Right lobe of liver (tissue), 4 donors: ENCODE results near the gene PARVB.

Experiments used
- CTCF ChIP-seq, 4 donors: fragments of 200-600 bp in 3 of 4; fragments of 450-650 bp in 1 of 4; IDR thresholded peaks; one replicate each; pipeline versions ENCODE4 v1.5.1 to v1.8.0; 2016 to 2022; ENCODE audit warnings: antibody characterized with exemption in 4 of 4, mild to moderate bottlenecking in 2 of 4
- POLR2A ChIP-seq: fragments of 450-650 bp; IDR thresholded peaks from one replicate; pipeline ENCODE4 v1.6.1; 2017; ENCODE audit warnings: antibody characterized with exemption, mild to moderate bottlenecking
- donor health status: DM: no; HTN: no; CAD: no.
- donor health status: DM: no; HTN: no; CAD: no.
- donor health status: DM: no; HTN: yes; CAD: no.

GRCh38 chr22:43995798-43996169, 28.3 kb upstream of the PARVB start:
- TF ChIP-seq CTCF (IDR thresholded peaks at IDR 0.05) (no peak), POLR2A (no peak)
